Measurements from ENCODE around the gene MAP3K14.

The MAP3K14 gene

DNA sequence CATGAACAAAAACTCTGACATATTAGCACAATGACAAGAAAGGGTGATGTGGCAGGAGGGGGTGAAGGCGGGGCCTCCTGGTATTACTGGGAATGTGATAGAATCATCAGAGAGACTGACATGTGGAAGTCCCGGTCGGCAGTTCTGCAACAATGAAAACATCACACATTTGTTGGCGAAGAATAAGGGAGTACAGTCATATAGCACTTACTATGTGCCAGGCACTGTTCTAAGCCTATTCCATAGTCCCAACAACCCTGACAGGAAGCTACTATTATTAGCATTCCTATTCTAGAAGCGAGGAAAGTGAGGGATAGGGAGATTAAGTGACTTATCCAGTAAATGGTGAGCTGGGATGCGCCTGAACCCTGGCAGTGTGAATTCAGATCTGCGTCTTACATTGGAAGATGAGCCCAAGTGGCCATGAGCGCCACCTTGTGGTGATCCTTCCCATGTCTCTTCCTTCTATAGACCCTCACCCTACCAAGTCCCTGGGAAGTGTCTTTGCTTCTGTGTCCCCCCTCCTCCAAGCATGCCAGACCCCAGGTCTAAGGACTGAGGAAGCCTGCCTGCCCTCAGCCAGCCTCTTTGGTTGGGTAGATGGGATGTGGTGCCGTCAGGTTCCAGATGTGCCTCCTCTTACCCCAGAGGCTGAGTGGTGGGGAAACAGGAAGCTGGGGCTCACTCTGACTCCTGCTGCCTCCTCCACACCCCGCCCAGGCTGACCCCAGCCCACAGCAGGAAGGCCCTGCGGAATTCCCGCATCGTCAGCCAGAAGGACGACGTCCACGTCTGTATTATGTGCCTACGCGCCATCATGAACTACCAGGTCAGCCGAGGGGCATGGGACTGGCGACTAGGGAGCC is 81.2 kb downstream of the MAP3K14 start:
- peak; percentile 75 to 80 for DNase-seq (ENCODE audit: low read depth in 2 of 2)

DNA sequence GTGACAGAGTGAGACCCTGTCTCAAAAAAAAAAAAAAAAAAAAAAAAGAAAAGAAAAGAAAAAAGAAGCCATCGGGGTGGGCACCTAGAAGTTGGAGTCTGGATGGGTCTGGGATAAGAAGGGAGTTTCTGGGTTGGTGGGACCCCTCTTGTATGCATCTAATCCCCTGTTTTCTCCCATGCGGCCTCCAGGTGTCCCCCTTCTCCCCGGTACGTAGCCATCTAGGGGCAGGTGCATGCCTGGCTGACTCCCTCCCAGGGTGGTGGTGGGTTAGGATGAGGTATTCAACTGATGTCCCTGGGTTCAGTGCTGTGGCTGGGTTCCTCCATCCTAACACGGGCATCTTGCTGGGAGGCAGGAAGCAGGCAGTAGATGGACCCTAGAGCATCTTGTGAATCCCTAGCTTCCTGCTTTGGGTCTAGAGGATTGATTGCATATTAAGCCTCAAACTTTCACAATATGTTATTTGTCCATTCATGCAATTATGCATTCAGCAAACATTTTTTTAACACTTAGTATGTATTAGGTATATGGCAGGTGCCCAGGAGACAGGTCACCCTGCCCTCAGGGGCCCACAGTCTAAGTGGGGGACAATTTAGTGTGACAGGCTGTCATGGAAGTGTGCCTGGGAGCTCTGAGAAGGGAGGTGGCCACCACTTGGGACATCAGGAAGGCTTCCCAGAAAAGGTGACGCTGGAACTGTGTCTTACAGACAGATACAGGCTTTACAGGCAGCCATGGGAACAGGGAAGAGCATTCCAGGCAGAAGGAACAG is 82.0 kb downstream of the MAP3K14 start:
- peak in 1 of 2 donors; percentile 34 for DNase-seq (ENCODE audit: low read depth in 2 of 2)

DNA sequence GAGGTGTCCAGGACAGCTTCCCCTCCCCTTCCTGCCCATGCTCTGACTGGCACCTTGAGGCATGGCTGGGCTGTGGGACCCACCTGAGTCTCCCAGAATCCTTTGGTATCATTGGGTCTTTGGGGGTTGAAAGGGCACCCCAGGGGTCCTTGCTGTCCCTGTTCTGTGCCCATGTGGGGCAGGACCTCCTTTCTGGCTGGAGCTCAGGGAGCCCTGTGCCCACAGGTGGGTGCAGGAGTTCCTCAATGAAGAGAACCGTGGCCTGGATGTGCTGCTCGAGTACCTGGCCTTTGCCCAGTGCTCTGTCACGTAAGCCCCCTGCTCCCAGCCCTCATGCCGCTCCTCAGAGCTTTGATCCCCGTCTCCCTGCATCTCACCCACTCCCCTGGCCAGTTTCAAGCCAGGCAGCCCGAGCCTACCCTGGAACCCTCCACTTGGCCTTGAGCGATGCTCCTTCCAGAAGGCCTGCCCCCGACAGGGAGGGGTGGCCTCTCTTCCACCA is 83.3 kb downstream of the MAP3K14 start:
- no peak for DNase-seq (ENCODE audit: low read depth in 2 of 2)

DNA sequence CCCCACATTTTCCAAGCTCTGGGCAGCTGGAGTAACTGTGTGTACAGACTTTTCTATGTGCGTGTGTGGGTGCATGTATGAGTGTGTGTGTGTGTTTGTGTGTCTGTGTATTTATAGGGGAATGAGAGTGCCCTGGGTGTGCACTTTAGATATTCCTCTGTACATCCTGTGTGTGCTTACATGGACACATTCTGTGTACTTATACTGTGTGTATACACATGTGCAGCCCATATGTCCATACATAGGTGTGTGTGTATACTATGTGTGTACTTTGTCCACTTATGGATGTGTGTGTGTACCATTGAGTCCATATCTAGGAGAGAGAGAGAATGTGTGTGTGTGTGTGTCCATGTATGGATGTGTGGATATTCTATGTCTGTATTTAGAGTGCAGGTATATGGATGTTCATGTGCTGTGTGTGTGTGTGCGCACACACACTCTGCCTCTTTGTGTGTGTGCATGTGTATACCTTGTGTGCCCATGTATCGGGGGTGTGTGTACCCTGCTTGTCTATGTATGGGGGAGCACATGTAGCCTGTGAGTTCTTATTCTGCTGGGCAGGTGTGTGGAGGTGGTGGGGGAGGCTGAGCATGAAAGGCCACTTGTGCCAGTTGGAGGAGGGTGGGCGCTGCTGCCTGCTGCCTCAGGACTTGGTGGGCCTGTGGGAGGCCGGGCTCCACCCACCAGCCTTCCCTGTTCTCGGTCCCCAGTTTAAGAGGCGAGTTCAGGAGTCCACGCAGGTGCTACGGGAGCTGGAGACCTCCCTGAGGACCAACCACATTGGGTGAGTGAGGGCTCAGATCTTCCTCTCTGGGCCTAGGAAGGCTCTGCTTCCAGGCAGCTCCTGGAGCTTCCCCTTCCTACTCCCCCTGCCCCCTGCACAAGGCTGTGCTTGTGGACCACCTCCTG is 84.1 kb downstream of the MAP3K14 start:
- no peak for DNase-seq (ENCODE audit: low read depth in 2 of 2)

DNA sequence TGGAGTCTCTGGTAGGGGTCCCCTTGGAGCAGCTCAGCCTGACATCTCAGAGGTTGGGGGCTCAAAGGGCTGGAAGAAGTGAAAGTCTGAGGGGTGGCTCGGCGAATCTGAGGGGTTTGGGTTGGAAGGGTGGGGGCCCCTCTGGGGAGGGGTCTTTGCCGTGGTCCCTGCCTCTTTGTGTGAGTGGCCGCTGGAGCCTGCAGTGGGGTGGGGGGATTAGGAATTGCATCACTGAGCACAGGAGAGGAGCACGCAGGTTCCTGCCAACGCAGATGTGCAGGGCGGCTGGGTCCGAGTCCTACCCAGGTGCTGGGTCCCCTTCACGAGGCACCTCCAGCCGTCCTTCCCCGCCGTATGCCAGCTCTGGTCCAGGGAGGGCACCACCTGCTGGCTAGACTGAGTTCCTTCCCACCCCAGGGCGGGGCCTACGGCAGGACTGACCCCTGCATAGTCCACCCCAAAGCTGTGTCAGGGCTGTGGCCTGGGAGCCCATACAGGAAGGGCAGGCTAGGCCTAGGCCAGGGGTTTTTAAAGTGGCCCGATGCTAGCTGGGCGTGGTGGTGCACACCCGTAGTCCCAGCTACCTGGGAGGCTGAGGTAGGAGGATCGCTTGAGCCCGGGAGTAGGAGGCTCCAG is 85.2 kb downstream of the MAP3K14 start:
- DNase-seq (ENCODE audit: low read depth in 2 of 2) = no peak

DNA sequence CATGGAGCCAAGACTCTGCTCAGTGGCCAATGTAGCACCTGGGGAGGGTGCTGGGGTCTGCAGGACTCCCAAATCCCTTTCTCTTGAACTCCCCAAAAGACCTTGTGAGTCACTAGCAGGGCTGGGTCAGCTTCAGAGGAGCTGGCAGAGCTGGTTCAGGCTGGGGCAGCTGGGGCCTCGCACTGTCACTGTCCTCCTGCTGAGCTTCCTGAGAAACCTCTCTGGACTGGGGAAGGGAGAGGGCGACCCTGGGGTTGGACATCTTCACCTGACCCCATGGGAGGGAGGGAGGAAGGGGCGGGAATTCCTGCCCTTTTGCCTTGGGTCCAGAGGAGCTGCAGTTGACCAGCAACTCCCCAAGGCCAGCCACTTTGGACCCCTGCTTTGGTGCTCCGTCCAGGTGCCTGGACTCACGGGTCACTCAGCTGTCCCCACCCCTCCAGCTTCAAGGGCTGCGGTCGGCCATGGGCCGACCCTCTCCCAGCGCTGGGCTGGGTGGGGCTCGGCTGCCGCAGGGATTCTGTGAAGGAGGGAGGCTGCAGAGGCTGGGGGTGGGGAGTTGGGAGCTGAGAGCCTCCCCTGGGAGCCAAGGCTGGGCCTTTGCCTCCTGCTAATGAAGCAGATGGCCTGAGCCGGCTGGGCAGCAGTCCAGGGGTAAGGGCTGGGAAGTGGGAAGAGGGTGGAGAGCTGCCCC is 85.9 kb downstream of the MAP3K14 start:
- no peak for DNase-seq (ENCODE audit: low read depth in 2 of 2)

DNA sequence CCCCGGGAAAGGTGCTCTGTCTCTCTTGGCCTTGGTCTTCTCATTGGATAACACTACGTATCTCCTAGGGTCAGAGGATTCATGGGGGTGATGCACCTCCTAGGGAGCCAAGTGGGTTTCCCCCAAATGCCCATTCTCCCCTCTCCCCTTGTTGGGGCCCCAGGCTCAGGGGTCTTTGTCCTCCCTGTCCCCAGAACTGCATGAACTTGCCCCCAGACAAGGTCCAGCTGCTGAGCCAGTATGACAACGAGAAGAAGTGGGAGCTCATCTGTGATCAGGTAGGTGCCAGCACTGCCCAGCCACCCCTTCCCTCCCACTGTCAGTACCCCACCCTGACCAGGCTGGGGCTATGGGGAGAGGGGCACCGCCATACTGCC is 86.4 kb downstream of the MAP3K14 start:
- no peak for DNase-seq (ENCODE audit: low read depth in 2 of 2)

DNA sequence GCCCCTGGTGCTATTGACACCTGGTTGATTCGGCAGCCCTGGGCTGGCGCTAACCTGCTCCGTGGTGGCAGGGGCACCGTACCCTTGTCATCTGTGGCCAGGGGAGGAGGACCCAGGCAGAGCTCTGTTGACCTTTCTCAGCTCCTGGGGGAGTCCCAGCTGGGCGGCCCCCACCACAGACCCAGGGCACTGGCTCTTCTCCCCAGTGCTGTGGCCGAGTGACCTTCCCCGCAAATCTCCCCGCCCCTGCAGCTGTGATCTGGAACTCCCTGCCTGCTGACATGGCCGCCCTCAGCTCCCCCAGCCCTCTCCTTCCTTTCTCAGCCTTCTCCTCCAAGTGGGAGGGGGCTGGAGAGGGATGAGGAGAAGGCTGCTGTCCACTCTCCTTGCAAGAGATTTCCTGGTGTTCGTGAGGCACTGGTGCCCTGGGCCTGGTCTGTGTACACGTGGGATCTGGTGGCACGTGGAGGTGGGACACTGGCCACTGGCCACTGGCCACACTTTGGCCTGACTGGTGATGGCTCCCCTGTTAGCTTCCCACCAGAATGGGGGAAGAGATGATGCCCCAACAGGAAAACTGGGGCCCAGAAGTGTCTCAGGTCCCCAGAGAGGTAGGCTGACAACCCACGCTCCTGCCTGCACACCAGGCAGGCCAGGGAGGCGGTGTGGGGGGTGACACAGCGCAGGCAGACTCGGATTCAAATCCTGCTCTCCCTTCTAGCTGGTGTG is 87.0 kb downstream of the MAP3K14 start:
- DNase-seq (ENCODE audit: low read depth in 2 of 2) = no peak

DNA sequence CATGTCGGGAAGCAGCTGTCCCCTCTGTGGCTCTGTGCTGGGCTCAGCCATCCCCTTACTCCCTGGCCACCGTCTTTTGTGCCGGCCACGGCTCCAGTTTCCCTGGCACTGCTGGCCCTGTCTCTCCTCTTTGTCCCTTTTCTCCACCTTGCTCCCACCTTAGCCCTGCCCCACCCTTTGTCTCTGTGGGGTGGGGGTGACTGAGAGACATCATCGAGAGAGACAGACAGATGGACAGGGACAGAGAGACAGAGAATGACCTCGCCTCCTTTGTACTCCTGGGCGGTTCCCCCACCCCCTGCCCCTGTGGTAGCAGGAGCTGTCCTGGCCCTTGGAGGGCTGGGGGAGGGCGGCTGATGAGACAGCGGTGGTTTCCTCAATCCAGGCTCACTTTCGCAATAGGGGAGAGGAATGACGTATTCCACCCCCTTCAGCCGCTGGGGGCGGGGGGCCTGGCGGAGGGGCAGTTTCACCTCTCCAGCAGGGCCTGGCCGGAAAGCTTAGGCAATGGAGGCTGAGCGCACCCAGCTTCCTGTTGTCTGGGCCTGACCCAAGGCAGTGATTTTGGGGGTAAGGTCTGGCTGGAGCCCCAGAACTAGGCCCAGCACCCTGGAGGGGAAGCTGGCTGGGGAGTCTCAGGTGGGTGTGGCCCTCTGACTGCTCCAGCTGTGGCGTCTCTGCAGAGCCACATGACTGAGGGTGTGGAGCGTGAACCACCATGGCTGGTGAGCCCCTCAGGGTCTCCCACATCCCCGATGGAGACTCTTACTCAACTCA is 87.9 kb downstream of the MAP3K14 start:
- DNase-seq (ENCODE audit: low read depth in 2 of 2) = peak; percentile 50 to 81

DNA sequence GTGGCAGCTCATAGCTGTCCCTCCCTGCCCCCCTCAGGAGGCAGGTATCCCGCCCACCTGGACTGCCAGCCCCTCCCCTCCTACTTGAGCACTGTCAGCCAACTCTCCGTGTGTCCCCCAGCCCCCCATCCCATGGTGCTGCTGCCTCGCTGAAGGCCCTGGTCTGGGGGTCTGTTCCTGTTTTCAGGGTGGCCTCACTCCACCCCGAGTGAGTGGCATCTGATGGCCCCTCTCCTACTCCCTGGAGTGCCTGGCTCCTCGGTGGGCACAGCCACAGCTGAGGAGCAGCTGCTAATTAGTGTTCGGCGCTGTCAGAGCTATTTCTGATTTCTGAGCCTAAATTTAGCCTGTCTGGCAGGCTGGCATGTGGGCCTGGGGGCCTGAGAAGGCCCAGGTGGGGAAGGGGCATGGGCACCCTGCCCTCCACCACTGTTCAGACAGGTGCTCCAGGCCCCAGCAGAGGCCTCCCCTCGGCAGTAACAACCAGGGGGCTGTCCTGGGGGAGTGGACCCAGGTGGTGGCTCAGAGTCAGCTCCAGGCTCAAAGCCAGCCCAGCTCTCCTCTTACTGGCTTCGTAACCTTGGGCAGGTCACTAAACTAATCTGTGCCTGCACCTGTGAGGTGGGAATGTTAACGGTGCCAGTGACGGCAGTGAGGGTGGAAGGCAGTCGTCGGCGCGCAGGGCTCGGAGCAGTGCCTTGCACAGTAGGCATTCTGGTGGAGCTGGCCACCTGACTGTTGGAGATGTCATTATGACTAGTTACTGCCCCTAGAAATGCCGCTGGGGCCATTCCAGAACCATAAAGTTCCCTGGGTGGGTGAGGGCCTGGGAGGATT is 88.7 kb downstream of the MAP3K14 start:
- peak in 1 of 2 donors; percentile 35 for DNase-seq (ENCODE audit: low read depth in 2 of 2)

DNA sequence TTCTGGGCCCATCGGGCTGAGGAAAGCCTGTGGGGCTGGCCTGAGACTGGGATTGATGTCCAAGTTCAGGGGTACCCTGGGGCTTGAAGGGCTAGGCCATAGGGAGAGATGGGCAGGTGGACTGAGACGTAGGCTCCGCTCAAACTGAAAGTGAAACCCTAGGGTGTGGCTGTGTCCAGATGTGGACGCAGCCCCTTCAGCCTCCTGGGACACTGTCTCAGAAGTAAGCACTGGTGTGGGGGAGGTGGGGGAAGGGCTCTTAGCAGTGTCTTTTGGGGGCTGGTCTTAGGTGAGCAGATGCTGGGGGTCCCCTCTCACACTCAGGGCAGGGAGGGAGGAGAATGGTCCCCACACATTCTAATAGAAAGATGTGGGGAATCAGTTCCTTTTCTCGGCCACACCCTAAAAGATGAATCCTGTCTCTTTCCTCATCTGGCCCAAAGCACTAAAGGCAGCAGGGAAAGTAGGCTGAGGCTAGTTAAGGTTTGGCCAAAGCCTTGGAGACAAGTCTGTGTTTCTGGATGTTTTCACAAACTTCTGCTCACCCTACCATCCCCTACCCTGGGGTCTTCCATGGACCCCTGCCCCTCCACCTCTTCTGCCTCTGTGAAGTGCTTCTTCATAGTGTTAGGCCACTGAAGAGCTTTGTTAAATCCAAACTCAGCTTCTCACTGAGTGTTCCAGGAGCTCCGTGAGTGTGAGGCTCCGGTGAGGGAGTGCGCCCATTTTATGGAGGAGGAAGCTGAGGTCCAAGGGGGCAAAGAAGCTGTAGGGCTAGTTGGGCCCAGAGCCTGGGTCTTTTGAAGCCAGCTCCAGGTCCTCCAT is 89.5 kb downstream of the MAP3K14 start:
- no peak for DNase-seq (ENCODE audit: low read depth in 2 of 2)

DNA sequence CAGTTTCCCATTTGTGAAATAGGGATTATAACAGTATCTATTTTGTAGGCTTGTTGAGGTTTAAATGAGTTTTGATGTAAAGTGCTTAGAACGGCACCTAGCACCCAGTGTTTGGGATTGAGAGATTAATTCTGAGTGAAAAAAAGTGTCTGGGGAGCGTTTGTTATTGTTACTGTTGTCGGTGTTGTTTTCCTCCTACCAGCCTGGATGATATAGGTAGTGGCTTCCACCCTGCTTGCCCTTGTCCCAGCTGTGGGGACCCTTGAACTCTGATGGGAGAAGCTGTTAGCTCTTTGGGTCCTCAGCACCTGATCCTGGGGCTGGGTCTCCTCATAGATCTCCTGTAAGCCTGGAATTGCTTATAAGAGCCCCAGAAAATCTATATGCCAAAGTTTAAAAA is 90.2 kb downstream of the MAP3K14 start:
- DNase-seq (ENCODE audit: low read depth in 2 of 2) = no peak

DNA sequence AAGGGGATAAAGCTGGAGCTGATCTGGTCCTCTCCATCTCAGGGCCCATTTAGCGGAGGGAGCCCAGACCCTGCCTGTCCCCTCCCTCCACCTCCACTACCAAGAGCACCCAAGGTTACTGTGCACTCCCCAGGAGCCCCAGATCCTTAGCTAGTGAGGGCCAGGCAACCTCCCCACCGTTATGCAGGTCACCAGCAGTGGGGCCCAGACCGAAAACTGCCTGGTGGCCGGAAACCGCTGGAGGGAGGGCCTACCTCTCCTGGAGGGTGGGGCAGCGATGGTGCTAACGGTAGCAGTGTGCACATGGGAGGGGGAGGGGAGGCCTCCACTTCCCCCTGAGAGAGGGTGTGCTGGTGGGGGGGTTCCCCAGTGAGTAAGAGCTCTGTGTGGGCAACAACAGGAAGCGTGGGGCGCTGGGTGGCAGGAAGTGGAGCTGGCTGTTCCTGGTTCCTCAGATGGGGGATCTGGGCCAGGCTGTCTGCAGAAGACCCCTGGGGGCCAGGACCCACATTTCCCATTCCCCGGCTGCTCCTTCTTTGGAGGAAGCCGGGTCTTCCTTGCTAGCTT is 90.8 kb downstream of the MAP3K14 start:
- peak; percentile 91 for DNase-seq (ENCODE audit: low read depth in 2 of 2)

DNA sequence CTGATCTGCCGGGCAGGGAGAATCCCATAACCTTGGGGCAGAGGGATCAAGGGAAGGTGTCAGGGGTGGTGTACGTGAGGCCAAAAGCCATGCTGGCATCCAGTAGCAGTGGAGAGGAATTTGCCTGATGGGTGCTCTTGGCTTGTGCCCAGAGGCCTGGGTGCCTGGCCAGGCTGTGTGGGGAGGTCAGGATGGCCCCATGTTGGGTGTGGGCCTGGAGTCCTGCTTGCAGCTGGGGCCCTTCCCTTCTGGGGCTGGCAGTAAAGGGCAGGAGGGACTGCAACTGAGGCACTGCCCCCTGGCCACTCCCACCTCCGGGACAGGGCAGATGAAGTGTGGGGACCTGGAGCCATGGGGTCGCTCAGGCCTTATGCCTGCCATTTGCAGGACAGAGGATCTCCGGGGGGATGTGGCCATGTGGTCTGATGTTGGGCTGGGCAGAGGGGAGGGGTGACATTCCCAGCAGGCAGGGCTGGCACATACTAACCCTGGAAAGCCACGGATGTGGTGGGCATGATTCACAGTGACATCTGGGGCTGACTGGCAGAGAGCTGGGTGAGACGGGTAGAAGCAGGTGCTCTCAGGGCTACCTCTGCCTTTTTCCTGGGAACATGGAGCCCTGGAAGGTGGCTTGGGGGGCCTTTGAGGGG is 91.6 kb downstream of the MAP3K14 start:
- peak in 1 of 2 donors; percentile 43 for DNase-seq (ENCODE audit: low read depth in 2 of 2)

DNA sequence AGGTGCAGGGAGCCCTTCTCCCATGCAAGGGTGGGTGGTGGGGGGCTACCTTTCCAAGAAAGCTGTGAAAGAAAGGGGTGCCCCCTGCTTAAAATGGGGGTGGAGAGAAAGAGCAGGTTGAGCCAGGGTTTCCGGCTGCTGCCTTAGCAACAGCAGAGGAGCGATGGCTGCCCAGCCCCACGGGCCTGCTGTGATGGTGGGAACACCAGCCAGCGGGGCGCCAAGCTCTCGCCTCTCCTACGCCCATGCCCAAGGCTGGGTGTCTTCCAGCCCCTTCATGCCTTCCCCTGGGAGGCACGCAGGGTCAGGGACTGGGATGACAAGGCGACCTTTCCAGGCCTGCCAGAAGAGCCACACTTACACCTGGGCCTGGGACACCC is 92.2 kb downstream of the MAP3K14 start:
- DNase-seq (ENCODE audit: low read depth in 2 of 2) = no peak
